ENCODE data around the gene RS1. TPM values are rescaled to one million over a fixed set of nuclear protein-coding genes. Genes with fewer than 3 reads are reported as not detected.

Gene RS1
- total RNA-seq, 1 donor from 2014 or later, result not detected

DNA sequence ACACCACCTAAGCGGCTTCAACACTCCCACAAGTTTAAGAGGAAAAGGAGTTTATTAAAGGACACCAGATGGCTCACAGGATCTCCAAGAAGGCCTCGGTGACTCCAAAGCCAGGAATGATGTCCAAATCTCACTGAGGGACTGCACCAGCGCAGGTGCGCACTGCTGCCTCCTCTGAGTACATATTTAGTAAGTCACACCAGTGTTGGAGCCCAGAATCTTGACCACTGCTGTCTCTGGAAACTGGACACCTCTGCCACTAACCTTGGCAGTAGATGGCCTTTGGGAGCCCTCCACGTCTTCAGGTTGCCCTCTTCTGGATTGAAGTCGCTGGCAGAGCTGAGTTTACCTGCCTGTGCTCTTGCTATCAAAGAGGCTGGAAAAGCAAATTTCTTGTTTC, 10.1 kb upstream of the RS1 start:
- Mint-ChIP-seq H3K4me1 (peaks cover 2% of the 10 kb centered on the region), H3K27me3 (no peaks in the 10 kb centered on the region), H3K27ac (no peak overlapping the region), H3K9me3 (no peaks in the 10 kb centered on the region), H3K36me3 (ENCODE audit: low read depth) (no peaks in the 10 kb centered on the region), H3K4me3 (no peak overlapping the region)
- intact Hi-C loops (cut with micrococcal nuclease), result no loop called here
- no peak for DNase-seq

DNA sequence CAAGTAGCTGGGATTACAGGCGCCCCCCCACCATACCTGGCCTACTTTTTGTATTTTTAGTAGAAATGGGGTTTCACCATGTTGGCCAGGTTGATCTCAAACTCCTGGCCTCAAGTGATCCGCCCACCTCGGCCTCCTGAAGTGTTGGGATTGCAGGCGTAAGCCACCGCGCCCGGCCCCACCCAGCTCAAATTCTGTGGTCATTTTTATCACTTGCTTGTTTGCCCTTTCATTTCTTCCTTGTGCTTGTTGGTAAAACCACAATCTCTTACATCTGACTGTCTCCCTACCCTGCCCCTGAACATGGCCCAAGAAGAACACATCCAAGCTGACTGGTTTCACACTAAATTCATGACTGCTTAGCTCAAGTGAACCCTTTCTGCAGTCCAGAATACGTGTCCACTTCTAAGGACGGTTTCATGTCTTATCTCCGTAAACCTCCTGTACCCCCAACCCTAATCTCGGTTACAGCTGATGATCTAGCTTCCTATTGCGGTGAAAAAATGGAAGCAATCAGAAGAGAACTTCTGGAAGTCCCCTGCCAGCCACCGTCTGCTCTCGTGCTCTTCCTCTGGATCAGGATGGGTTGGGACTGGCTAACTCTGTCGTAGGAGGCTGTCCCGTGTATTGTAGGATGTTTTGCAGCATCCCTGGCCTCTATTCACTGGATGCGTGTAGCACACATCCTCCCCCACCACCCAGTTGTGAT, 5.4 kb upstream of the RS1 start:
- DNase-seq, result peak; percentile 49
- intact Hi-C loops (cut with micrococcal nuclease), result loop anchor here (10.0 kb wide), 1 partner anchor 657 kb away; no protein-coding TSS in a partner anchor
- no peaks in the 10 kb centered on the region for H3K9me3 Mint-ChIP-seq
- no peaks in the 10 kb centered on the region for H3K36me3 Mint-ChIP-seq (ENCODE audit: low read depth)
- H3K27ac Mint-ChIP-seq, result no peak overlapping the region
- peaks cover 2% of the 10 kb centered on the region for H3K4me1 Mint-ChIP-seq
- H3K27me3 Mint-ChIP-seq, result no peaks in the 10 kb centered on the region
- no peak overlapping the region for H3K4me3 Mint-ChIP-seq

DNA sequence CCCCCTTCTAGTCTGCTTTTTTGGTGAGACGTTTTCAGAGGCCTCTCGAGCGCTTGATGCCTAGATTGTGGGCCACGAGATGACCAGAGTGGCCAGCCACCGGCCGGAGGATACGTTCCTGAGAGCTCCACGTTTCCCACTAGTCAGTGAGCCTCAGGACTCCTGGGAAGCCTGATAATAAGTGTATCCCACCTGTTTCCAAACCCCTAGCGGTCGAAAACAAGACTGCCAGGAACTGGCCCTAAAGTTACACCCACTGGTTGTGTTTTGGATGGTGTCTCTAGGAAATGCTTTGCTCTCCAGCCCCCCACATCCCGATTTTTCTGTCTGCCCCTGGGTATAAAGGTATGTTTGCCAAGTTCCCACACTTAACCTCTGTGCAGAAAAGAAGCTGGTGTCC, 4.6 kb upstream of the RS1 start:
- no peak for DNase-seq
- Mint-ChIP-seq H3K27me3 (no peaks in the 10 kb centered on the region), H3K4me1 (peaks cover 2% of the 10 kb centered on the region), H3K27ac (no peak overlapping the region), H3K9me3 (no peaks in the 10 kb centered on the region), H3K4me3 (no peak overlapping the region), H3K36me3 (ENCODE audit: low read depth) (no peaks in the 10 kb centered on the region)
- intact Hi-C loops (cut with micrococcal nuclease), result loop anchor here (10.0 kb wide), 1 partner anchor 658 kb away; no protein-coding TSS in a partner anchor

DNA sequence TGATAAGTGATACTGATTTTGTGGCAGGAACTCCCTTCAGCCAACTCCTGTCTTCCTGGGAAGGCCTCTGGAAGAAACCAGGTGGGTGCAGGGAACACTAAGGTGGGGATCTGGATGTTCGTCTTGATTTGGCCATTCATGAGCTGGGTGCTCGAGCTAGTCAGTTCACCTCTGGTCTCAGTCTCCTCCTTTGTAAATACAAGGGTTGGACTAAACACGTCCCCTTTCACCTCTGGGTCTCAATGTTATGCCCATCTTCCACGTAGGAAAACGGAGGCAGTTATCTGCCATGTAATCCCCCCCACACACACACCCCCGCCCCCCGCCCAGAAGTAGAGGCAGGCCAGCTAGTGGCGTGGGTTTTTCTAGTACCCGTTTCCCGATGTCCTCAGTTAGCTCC, 4.1 kb upstream of the RS1 start:
- Mint-ChIP-seq H3K36me3 (ENCODE audit: low read depth) (no peaks in the 10 kb centered on the region), H3K9me3 (no peaks in the 10 kb centered on the region), H3K27ac (peak overlapping the region; percentile 58), H3K4me1 (peaks cover 2% of the 10 kb centered on the region), H3K4me3 (no peak overlapping the region), H3K27me3 (no peaks in the 10 kb centered on the region)
- intact Hi-C loops (cut with micrococcal nuclease), result loop anchor here (10.0 kb wide), 1 partner anchor 659 kb away; no protein-coding TSS in a partner anchor
- DNase-seq, result no peak

DNA sequence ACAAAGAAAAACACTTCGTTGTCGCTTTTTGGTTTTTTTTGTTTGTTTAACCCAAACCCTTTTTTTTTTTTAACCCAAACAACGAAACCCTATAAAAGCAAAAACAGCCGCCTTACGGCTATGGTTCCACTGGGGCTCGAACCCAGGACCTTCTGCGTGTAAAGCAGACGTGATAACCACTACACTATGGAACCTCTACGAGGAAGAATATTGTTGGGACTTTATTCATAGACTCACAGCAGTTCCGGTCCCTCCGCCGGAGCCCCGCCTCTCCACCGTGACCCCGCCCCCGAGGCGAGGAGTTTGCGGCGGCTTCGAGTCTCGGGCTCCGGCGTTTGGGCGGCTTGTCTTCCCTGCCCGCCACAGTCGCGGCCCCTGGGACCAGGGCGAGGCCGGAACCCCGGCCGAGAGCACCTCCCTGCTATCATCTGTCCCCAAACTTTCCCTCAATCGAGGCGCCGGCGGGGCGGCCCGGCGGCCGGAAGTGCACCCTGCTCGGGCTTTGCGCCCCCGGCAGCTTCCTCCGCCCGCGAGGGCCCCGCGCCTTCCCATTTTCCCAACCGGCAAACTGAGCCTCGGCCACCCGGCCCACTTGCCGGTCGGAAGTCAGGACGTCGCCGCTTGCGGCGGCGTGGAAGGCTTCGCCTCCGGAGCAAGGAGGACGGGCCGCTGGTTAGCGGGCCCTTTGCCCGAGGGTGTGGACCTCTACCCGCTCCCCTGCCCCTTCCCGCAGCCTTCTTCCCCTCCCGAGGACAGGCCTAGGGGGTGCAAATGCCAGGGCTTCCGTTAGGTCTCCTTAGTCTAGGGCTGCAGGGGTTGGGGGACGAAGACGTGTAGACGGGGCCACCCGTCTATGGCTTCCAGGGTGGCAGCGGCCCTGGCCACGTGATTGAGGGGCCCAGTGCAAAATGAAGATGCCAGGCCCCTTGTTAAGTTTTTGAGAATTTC, 3.2 kb upstream of the RS1 start:
- Mint-ChIP-seq H3K27me3 (no peaks in the 10 kb centered on the region), H3K9me3 (no peaks in the 10 kb centered on the region), H3K36me3 (ENCODE audit: low read depth) (no peaks in the 10 kb centered on the region), H3K4me1 (peaks cover 2% of the 10 kb centered on the region), H3K27ac (peak overlapping the region; percentile 67), H3K4me3 (peak overlapping the region; percentile 79)
- intact Hi-C loops (cut with micrococcal nuclease), result loop anchor here (1.0 to 10.0 kb wide), 4 partner anchors 211 to 660 kb away; partner anchors contain the start of genes CDKL5 and PHKA2
- peak; percentile 95 for DNase-seq

DNA sequence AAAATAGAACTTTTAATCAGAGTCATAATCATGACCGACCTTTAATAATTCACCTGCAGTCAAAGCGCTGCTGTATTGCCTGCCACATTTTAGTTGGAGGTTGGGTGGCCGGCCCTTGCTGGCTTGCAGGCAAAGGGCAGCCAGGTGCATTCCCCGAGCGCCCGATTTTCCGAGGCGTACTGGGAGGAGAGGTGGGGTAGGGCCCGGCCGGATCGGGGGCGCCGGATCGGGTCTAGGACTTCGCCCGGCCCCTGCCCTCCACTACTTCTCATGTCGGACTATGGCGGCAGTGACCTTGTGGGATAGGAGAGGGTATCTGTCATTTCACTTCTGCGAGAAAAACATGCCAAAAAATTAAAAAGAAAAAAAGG, 2.5 kb upstream of the RS1 start:
- peak overlapping the region; percentile 58 for H3K27ac Mint-ChIP-seq
- H3K4me3 Mint-ChIP-seq, result peak overlapping the region; percentile 79
- DNase-seq, result no peak
- intact Hi-C loops (cut with micrococcal nuclease), result loop anchor here (1.0 to 10.0 kb wide), 3 partner anchors 250 to 660 kb away; partner anchors contain the start of genes CDKL5 and PHKA2
- H3K27me3 Mint-ChIP-seq, result no peaks in the 10 kb centered on the region
- H3K9me3 Mint-ChIP-seq, result no peaks in the 10 kb centered on the region
- peaks cover 2% of the 10 kb centered on the region for H3K4me1 Mint-ChIP-seq
- H3K36me3 Mint-ChIP-seq (ENCODE audit: low read depth), result no peaks in the 10 kb centered on the region

DNA sequence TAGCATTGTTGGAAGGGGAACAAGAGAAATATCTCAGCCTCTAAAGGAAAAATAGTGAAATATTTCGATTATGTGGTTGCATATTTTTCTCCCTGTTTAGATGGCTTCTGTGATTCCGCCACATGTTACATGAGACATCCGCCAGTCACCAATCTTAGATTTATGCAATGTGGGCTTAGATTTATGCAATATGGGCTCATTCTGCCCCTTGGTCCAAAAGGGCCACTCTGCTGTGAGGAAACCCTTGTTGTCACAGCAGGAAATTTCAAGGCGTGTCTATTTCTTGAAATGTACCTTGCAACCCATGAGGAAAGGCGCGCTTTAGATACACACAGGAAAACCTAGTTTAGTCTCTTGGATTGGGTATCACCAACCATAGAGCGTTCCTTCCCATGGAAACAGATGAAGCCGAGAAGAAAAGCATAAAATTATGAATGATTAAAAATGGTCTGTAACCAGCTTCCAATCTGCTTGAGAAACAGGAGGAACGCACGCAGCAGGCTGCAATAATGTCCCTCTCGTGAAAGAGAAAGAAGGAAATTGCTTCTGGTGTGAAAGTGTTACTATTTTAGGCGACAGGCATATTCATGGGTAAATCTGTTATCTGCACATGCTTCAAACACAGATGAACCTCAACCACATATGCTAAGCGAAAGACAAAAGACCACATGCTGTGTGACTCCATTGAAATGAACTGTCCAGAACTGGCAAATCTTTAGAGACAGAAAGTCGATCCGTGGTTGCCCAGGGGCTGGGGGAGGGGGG, 3.7 kb downstream of the RS1 start:
- H3K4me3 Mint-ChIP-seq, result peak overlapping the region; percentile 26
- no peaks in the 10 kb centered on the region for H3K27me3 Mint-ChIP-seq
- no peak for DNase-seq
- intact Hi-C loops (cut with micrococcal nuclease), result no loop called here
- no peaks in the 10 kb centered on the region for H3K9me3 Mint-ChIP-seq
- H3K27ac Mint-ChIP-seq, result no peak overlapping the region
- H3K36me3 Mint-ChIP-seq (ENCODE audit: low read depth), result no peaks in the 10 kb centered on the region
- H3K4me1 Mint-ChIP-seq, result peaks cover 6% of the 10 kb centered on the region

DNA sequence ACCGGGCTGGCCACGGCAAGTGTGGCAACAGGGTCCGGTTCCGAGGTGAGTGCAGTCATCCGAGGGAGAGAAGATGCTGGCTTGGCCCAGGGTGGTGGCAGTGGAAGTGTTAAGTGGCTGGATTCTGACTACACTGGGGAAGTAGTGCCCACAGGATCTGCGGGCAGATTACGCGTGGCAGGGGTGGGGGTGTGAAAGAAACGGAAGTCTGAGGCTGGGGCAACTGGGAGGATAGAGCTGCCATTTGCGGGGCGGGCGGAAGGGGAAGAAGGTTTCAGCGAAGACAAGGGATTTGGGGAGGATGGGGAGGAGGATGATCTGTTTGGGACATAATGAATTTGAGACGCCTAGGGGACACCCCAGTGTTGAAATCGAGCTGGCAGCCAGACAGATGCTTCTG, 5.3 kb downstream of the RS1 start:
- Mint-ChIP-seq H3K27ac (no peak overlapping the region), H3K9me3 (no peaks in the 10 kb centered on the region), H3K4me1 (peaks cover 6% of the 10 kb centered on the region), H3K27me3 (no peaks in the 10 kb centered on the region), H3K36me3 (ENCODE audit: low read depth) (no peaks in the 10 kb centered on the region), H3K4me3 (no peak overlapping the region)
- intact Hi-C loops (cut with micrococcal nuclease), result no loop called here
- DNase-seq, result no peak

DNA sequence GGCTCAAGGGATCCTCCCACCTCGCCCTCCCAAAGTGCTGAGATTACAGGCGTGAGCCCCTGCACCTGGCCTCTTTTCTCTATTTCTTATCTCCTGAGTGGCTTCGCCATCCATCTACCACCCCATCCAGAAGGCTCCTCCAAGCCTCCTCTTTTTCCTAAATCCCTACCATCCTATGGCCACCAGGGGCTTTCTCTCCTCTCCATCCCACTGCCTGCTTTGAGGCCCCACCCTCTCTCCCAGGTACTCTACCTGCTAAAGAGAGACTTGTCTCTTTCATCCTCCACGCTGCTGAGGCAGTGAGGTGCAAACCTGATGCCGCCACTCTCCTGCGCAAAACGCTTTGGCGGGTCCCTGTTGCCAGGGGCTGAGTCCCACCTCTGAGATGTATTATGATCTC, 7.0 kb downstream of the RS1 start:
- DNase-seq, result no peak
- no peaks in the 10 kb centered on the region for H3K36me3 Mint-ChIP-seq (ENCODE audit: low read depth)
- peaks cover 6% of the 10 kb centered on the region for H3K4me1 Mint-ChIP-seq
- intact Hi-C loops (cut with micrococcal nuclease), result no loop called here
- H3K4me3 Mint-ChIP-seq, result no peak overlapping the region
- H3K27ac Mint-ChIP-seq, result no peak overlapping the region
- no peaks in the 10 kb centered on the region for H3K27me3 Mint-ChIP-seq
- H3K9me3 Mint-ChIP-seq, result no peaks in the 10 kb centered on the region

DNA sequence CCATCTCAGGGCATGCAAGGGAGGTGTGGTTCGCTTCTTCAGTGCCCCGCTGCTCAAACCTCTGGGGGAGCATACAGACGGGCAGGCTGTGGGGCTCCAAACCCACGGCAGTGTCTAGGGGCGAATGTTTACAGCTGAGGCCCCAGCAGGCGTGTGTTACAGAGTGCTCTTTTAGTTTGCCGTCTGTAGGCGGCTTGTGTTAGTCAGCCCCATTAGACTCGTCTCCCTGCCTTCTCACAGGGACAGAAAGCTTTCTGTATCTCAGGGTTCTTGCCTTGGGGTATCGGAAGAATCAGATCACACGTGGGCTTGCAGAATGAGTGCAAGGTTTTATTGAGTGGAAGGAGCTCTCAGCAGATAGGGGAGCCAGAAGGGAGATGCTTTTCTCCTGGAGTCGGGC, 10.6 kb downstream of the RS1 start:
- intact Hi-C loops (cut with micrococcal nuclease), result no loop called here
- Mint-ChIP-seq H3K27me3 (no peaks in the 10 kb centered on the region), H3K36me3 (ENCODE audit: low read depth) (no peaks in the 10 kb centered on the region), H3K4me1 (no peaks in the 10 kb centered on the region), H3K4me3 (no peak overlapping the region), H3K27ac (no peak overlapping the region), H3K9me3 (no peaks in the 10 kb centered on the region)
- no peak for DNase-seq

DNA sequence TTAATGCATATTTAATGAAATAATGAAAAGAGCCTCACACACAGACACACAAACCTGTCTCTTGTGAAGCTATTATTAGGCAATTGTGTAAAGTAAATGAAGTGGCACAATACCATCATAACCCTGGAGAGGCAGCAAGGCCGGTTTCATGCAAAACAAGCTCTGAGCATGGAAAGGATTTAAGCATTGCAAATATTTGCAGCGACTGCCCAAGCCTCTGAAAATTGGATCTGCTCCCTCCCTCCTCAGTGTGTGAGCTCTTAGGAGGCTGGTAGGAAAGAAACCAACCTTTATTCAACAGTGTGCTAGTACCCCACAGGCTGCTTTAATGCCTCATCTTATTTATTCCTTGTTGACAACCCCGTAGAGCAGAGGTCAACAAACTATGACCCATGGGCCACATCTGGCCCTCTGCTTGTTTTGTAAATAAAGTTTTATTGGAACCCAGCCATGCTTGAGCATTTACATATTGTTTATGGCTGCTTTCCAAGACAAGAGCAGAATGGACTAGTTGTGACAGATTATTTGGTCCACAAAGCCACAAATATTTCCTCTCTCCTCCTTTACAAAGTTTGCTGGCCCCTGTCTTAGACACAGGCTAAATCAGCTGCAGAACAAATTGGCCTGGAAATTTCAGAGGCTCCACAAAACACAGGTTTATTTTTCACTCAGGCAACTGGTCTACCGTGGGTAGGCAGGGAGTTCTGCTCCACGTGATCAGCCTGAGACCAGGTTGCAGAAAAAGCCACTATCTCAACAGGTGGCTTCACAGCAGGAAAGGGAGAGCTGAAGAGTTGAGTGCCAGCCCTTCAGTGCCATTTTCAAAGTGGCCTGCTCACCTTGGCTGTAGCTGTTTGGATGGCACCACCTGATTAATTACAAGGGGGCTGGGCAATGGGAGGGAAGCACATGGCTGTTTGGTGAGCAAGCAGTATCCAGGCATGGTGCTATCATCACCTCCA, 16.8 kb downstream of the RS1 start:
- intact Hi-C loops (cut with micrococcal nuclease), result no loop called here
- Mint-ChIP-seq H3K9me3 (no peaks in the 10 kb centered on the region), H3K36me3 (ENCODE audit: low read depth) (no peaks in the 10 kb centered on the region), H3K4me3 (no peak overlapping the region), H3K27ac (no peak overlapping the region), H3K27me3 (no peaks in the 10 kb centered on the region), H3K4me1 (no peaks in the 10 kb centered on the region)
- no peak for DNase-seq

DNA sequence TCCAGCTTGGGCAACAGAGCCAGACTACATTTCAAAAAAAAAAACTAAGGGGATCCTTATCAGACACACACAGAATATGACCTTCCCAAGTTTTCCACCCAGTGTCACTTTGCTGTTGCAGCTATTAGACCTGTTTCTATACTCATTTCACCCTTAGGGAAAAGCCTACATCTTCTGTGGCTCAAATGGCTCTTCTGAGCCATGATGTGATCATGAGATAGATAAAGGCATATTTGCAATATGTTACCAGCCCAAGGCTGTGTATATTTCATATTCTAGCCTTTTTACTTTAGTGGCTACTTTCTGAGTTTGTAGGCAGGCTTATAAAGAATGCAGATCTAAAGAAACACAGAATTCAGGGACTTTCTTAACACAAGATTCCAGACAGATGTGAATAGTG, 19.3 kb downstream of the RS1 start:
- no peak overlapping the region for H3K4me3 Mint-ChIP-seq
- no peaks in the 10 kb centered on the region for H3K36me3 Mint-ChIP-seq (ENCODE audit: low read depth)
- no peaks in the 10 kb centered on the region for H3K9me3 Mint-ChIP-seq
- no peak for DNase-seq
- intact Hi-C loops (cut with micrococcal nuclease), result no loop called here
- no peaks in the 10 kb centered on the region for H3K4me1 Mint-ChIP-seq
- no peaks in the 10 kb centered on the region for H3K27me3 Mint-ChIP-seq
- H3K27ac Mint-ChIP-seq, result no peak overlapping the region

DNA sequence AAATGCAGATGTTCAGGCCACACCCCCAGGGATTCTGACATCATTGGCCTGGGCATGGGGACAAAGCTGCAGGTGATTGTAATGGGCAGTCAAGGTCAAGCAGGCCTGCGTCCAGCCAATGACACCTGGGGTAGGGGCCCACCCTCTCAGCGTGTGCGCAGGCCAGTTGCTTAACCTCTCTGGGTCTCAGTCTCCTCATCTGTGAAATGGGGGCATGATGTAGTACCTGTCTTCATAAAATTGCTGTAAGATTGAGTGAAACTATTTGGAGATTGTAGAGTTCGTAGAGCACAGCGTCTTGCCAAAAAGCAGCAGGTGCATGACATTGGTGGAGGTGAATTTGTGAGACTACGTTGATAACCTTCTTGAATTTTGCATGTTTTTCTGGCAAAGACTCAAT, 21.2 kb downstream of the RS1 start:
- DNase-seq, result no peak
- intact Hi-C loops (cut with micrococcal nuclease), result no loop called here
- Mint-ChIP-seq H3K27ac (no peak overlapping the region), H3K4me3 (no peak overlapping the region), H3K9me3 (no peaks in the 10 kb centered on the region), H3K36me3 (ENCODE audit: low read depth) (no peaks in the 10 kb centered on the region), H3K4me1 (no peaks in the 10 kb centered on the region), H3K27me3 (no peaks in the 10 kb centered on the region)
